ENCODE data around the gene SLC2A13. TPM values are rescaled to one million over a fixed set of nuclear protein-coding genes. Genes with fewer than 3 reads are reported as not detected.
"Not testable (repeated sequence)": the region's sequence is repeated elsewhere in the genome, so short reads cannot be mapped to it uniquely, and the experiment has no call there.

The SLC2A13 gene
- total RNA-seq, 1 donor from 2014 or later = 5.2 TPM

DNA sequence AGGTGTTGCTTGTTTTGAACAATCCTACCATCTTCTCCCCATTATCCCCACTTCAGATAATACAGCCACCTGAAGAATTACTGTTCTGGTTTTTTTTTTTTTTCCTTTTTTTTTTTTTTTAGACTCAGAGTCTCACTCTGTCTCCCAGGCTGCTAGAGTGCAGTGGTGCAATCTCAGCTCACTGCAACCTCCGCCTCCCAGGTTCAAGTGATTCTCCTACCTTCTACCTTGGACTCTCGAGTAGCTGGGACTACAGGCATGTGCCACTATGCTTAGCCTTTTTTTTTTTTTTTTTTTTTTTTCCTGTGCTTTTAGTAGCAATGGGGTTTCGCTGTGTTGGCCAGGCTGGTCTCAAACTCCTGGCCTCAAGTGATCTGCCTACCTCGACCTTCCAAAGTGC, 306.9 kb downstream of the SLC2A13 start:
- Mint-ChIP-seq H3K27me3 (ENCODE audit: unreplicated experiment) (no peaks in the 10 kb centered on the region), H3K4me3 (ENCODE audit: unreplicated experiment) (no peak overlapping the region), H3K4me1 (ENCODE audit: low read depth, unreplicated experiment) (no peaks in the 10 kb centered on the region), H3K27ac (ENCODE audit: unreplicated experiment) (no peak overlapping the region), H3K36me3 (ENCODE audit: unreplicated experiment) (no peaks in the 10 kb centered on the region), H3K9me3 (ENCODE audit: unreplicated experiment) (no peaks in the 10 kb centered on the region)
- no peak for DNase-seq
- TF ChIP-seq, protein P1, sequence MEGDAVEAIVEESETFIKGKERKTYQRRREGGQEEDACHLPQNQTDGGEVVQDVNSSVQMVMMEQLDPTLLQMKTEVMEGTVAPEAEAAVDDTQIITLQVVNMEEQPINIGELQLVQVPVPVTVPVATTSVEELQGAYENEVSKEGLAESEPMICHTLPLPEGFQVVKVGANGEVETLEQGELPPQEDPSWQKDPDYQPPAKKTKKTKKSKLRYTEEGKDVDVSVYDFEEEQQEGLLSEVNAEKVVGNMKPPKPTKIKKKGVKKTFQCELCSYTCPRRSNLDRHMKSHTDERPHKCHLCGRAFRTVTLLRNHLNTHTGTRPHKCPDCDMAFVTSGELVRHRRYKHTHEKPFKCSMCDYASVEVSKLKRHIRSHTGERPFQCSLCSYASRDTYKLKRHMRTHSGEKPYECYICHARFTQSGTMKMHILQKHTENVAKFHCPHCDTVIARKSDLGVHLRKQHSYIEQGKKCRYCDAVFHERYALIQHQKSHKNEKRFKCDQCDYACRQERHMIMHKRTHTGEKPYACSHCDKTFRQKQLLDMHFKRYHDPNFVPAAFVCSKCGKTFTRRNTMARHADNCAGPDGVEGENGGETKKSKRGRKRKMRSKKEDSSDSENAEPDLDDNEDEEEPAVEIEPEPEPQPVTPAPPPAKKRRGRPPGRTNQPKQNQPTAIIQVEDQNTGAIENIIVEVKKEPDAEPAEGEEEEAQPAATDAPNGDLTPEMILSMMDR (IDR thresholded peaks at IDR 0.05; ENCODE audit: partially characterized antibody, unreplicated experiment) = no peak

GRCh38 chr12:39798429-39798828, 307.5 kb downstream of the SLC2A13 start:
- no peaks in the 10 kb centered on the region for H3K4me1 Mint-ChIP-seq (ENCODE audit: low read depth, unreplicated experiment)
- no peaks in the 10 kb centered on the region for H3K27me3 Mint-ChIP-seq (ENCODE audit: unreplicated experiment)
- no peaks in the 10 kb centered on the region for H3K9me3 Mint-ChIP-seq (ENCODE audit: unreplicated experiment)
- no peak for DNase-seq
- no peaks in the 10 kb centered on the region for H3K36me3 Mint-ChIP-seq (ENCODE audit: unreplicated experiment)
- TF ChIP-seq, protein P1 (IDR thresholded peaks at IDR 0.05; ENCODE audit: partially characterized antibody, unreplicated experiment) = no peak
- no peak overlapping the region for H3K4me3 Mint-ChIP-seq (ENCODE audit: unreplicated experiment)
- H3K27ac Mint-ChIP-seq (ENCODE audit: unreplicated experiment) = no peak overlapping the region

- Mint-ChIP-seq H3K36me3 (ENCODE audit: unreplicated experiment) (no peaks in the 10 kb centered on the region), H3K9me3 (ENCODE audit: unreplicated experiment) (no peaks in the 10 kb centered on the region), H3K27me3 (ENCODE audit: unreplicated experiment) (no peaks in the 10 kb centered on the region), H3K27ac (ENCODE audit: unreplicated experiment) (no peak overlapping the region), H3K4me1 (ENCODE audit: low read depth, unreplicated experiment) (no peaks in the 10 kb centered on the region), H3K4me3 (ENCODE audit: unreplicated experiment) (no peak overlapping the region)
- TF ChIP-seq, protein P1 (IDR thresholded peaks at IDR 0.05; ENCODE audit: partially characterized antibody, unreplicated experiment) = no peak
- no peak for DNase-seq
These were observed 310.4 kb downstream of the SLC2A13 start for GRCh38 chr12:39795481-39795880.

- no peak for DNase-seq
- H3K9me3 Mint-ChIP-seq (ENCODE audit: unreplicated experiment) = no peaks in the 10 kb centered on the region
- no peak overlapping the region for H3K27ac Mint-ChIP-seq (ENCODE audit: unreplicated experiment)
- no peaks in the 10 kb centered on the region for H3K4me1 Mint-ChIP-seq (ENCODE audit: low read depth, unreplicated experiment)
- no peak overlapping the region for H3K4me3 Mint-ChIP-seq (ENCODE audit: unreplicated experiment)
- H3K36me3 Mint-ChIP-seq (ENCODE audit: unreplicated experiment) = no peaks in the 10 kb centered on the region
- no peaks in the 10 kb centered on the region for H3K27me3 Mint-ChIP-seq (ENCODE audit: unreplicated experiment)
- TF ChIP-seq, protein P1 (IDR thresholded peaks at IDR 0.05; ENCODE audit: partially characterized antibody, unreplicated experiment) = no peak
These were observed 312.9 kb downstream of the SLC2A13 start for GRCh38 chr12:39792938-39793337.

DNA sequence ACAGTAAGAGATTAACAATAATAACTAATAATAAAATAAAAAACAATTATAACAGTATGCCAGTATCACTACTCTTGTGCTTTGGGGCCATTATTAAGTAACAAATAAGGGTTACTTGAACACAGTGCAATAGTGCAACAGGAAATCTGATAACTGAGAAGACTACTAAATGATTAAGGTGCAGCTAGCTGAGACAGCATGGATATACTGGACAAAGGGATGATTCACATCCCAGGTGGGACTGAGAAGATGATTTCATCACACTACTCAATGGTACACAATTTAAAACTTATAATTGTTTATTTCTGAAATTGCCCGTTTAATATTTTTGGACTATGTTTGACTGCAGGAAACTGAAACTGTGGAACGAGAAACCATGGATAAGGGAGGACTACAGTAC, 317.6 kb downstream of the SLC2A13 start:
- Mint-ChIP-seq H3K27ac (ENCODE audit: unreplicated experiment) (no peak overlapping the region), H3K27me3 (ENCODE audit: unreplicated experiment) (no peaks in the 10 kb centered on the region), H3K4me1 (ENCODE audit: low read depth, unreplicated experiment) (no peaks in the 10 kb centered on the region), H3K36me3 (ENCODE audit: unreplicated experiment) (no peaks in the 10 kb centered on the region), H3K4me3 (ENCODE audit: unreplicated experiment) (no peak overlapping the region), H3K9me3 (ENCODE audit: unreplicated experiment) (peaks cover 1% of the 10 kb centered on the region)
- no peak for DNase-seq
- TF ChIP-seq, protein P1 (IDR thresholded peaks at IDR 0.05; ENCODE audit: partially characterized antibody, unreplicated experiment) = no peak

GRCh38 chr12:39785814-39786213, 320.1 kb downstream of the SLC2A13 start:
- not testable (repeated sequence) for H3K27ac Mint-ChIP-seq (ENCODE audit: unreplicated experiment); DNase-seq; H3K27me3 Mint-ChIP-seq (ENCODE audit: unreplicated experiment); H3K36me3 Mint-ChIP-seq (ENCODE audit: unreplicated experiment); H3K9me3 Mint-ChIP-seq (ENCODE audit: unreplicated experiment); H3K4me1 Mint-ChIP-seq (ENCODE audit: low read depth, unreplicated experiment); H3K4me3 Mint-ChIP-seq (ENCODE audit: unreplicated experiment)

Measured in glutamatergic neuron (in vitro differentiated cells).